DND-41 (cell line): ENCODE measurements around the gene HLF.

Experiments
- ATAC-seq: fragments of 200-7000 bp; cut with Tn5 transposase; 3 replicates; pipeline ENCODE4 v1.9.1; 2021; ENCODE audit warnings: low read depth; ENCODE audit not compliant: insufficient read depth
- DNase-seq: peaks from one replicate; pipeline ENCODE4 v3.0.0-alpha.2; 2020
- H2AFZ ChIP-seq: 2 replicates; pipeline ENCODE4 v1.6.0; 2012; ENCODE audit warnings: low read depth, low read length
- H3K27ac ChIP-seq: 2 replicates; pipeline ENCODE4 v1.5.1; 2012; ENCODE audit warnings: low read length, inconsistent platforms
- H3K27me3 ChIP-seq: fragments of 200-600 bp; sonication (generic); 2 replicates; pipeline ENCODE4 v1.6.0; 2012; ENCODE audit warnings: low read length, mild to moderate bottlenecking, inconsistent platforms; ENCODE audit not compliant: insufficient read depth, poor library complexity
- H3K36me3 ChIP-seq: 2 replicates; pipeline ENCODE4 v1.5.1; 2012; ENCODE audit warnings: low read length, inconsistent platforms; ENCODE audit not compliant: insufficient read depth
- H3K4me1 ChIP-seq: 2 replicates; pipeline ENCODE4 v1.5.1; 2012; ENCODE audit warnings: mild to moderate bottlenecking, low read length; ENCODE audit not compliant: insufficient read depth
- H3K4me2 ChIP-seq: 2 replicates; pipeline ENCODE4 v1.6.0; 2012; ENCODE audit warnings: mild to moderate bottlenecking, moderate library complexity, low read length, inconsistent platforms; ENCODE audit not compliant: insufficient read depth
- H3K4me3 ChIP-seq, 2 experiments: fragments of 200-600 bp in 1 of 2; shearing (Covaris generic) in 1 of 2; 2 replicates each; pipeline ENCODE4 v1.5.1; 2012 to 2016; ENCODE audit warnings: inconsistent platforms in 2 of 2, low read length in 2 of 2, mild to moderate bottlenecking in 2 of 2, low read depth in 1 of 2, moderate library complexity in 1 of 2
- H3K79me2 ChIP-seq: 2 replicates; pipeline ENCODE4 v1.6.0; 2012; ENCODE audit warnings: low read length, inconsistent platforms; ENCODE audit not compliant: insufficient read depth
- H3K9ac ChIP-seq: 2 replicates; pipeline ENCODE4 v1.6.0; 2012; ENCODE audit warnings: low read depth, mild to moderate bottlenecking, inconsistent platforms, low read length, moderate library complexity
- H3K9me3 ChIP-seq: 2 replicates; pipeline ENCODE4 v1.5.1; 2012; ENCODE audit warnings: low read length, moderate library complexity, mild to moderate bottlenecking, inconsistent platforms; ENCODE audit not compliant: insufficient read depth, severe bottlenecking
- H4K20me1 ChIP-seq: 2 replicates; pipeline ENCODE4 v1.6.0; 2012; ENCODE audit warnings: low read length; ENCODE audit not compliant: insufficient read depth
- CTCF ChIP-seq: IDR thresholded peaks from 2 replicates; pipeline ENCODE4 v1.5.1; 2012; ENCODE audit warnings: borderline replicate concordance, low read length, moderate library complexity, mild to moderate bottlenecking; ENCODE audit not compliant: poor library complexity, severe bottlenecking; ENCODE audit errors: extremely low read depth
- EZH2 ChIP-seq: IDR thresholded peaks from 3 replicates; pipeline ENCODE4 v1.6.1; 2012; ENCODE audit warnings: borderline replicate concordance, low read depth, mild to moderate bottlenecking, moderate library complexity, low read length, inconsistent platforms; ENCODE audit not compliant: severe bottlenecking

Gene HLF

GRCh38 chr17:55264645-55265298 lies at the start of gene HLF:
Gene HLF (plus strand): TSS chr17:55264960. CDS start chr17:55265485, 525 bp downstream.
- Histone ChIP-seq H3K4me3 (no peak within 1 kb of the TSS), H3K27ac (no peak within 1 kb of the TSS), H3K27me3 (peaks cover 6% of the 10 kb centered on the region), H3K4me2 (no peak within 1 kb of the TSS), H2AFZ (no peak within 1 kb of the TSS), H3K36me3 (no peaks in the 10 kb centered on the region), H4K20me1 (no peaks in the 10 kb centered on the region), H3K4me1 (no peaks in the 10 kb centered on the region), H3K79me2 (no peaks in the 10 kb centered on the region), H3K9me3 (no peaks in the 10 kb centered on the region), H3K9ac (no peak within 1 kb of the TSS)
- DNase-seq (no peak), ATAC-seq (no peak)
- TF ChIP-seq CTCF: no peak
- TF ChIP-seq EZH2: no peak

GRCh38 chr17:55215711-55216110 lies 49.0 kb upstream of the HLF start:
- Histone ChIP-seq H3K36me3 (no peaks in the 10 kb centered on the region), H4K20me1 (no peaks in the 10 kb centered on the region), H3K4me1 (no peaks in the 10 kb centered on the region), H2AFZ (no peak overlapping the region), H3K4me2 (no peak overlapping the region), H3K27me3 (no peaks in the 10 kb centered on the region), H3K9ac (no peak overlapping the region), H3K9me3 (no peaks in the 10 kb centered on the region), H3K79me2 (no peaks in the 10 kb centered on the region), H3K27ac (no peak overlapping the region), H3K4me3 (no peak overlapping the region)
- ATAC-seq (no peak), DNase-seq (no peak)
- no peak for TF ChIP-seq EZH2
- TF ChIP-seq CTCF: no peak

GRCh38 chr17:55216888-55217287 lies 47.9 kb upstream of the HLF start:
- Histone ChIP-seq H3K27me3 (no peaks in the 10 kb centered on the region), H3K36me3 (no peaks in the 10 kb centered on the region), H3K4me1 (no peaks in the 10 kb centered on the region), H3K9ac (no peak overlapping the region), H4K20me1 (no peaks in the 10 kb centered on the region), H2AFZ (no peak overlapping the region), H3K9me3 (no peaks in the 10 kb centered on the region), H3K79me2 (no peaks in the 10 kb centered on the region), H3K4me2 (no peak overlapping the region), H3K27ac (no peak overlapping the region), H3K4me3 (no peak overlapping the region)
- ATAC-seq: no peak
- DNase-seq: no peak
- no peak for TF ChIP-seq EZH2
- no peak for TF ChIP-seq CTCF
